ENCODE data around the gene SLC24A2.

Gene SLC24A2

DNA sequence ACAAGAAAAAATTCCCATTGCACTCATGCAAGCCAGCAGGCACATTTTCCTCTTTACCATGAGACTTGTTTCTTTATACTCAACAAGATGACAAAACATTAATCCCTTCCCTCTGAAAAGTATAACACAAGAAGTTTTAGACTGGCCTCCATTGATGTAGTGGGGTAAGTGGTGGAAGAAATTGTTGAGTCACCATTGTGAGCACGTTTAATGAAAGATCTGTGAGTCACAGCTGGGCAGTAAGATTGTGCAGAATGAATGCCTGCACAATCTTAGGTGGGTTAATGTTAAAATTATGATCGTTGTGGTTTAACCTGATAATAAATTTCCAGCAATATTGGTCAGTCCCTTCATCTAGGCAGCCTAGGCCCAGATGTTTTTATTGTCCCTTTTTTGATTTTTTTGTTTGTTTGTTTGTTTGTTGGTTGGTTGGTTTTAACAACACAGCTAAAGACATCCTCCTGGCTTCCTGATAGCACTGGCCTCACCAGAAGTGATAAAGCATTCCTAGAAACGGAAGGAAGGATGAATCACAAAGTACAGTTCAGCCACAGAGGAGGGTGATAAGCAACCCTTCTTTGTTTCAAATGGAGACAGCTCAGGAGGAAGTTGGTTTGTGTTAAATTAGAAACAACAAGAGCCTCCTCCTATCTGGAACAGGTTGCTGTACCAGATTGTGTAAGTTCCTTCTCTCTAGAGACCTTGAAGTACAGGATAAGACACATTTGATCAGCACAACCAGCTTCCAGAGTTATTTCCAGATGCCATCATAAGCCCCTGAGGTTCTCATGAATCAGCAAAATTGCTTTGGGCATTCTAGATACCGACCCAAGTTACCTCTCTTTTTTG is 40.3 kb downstream of the SLC24A2 start:
- H3K36me3 ChIP-seq (ENCODE audit: control insufficient read depth, insufficient read depth, low read length) = no peaks in the 10 kb centered on the region
- no peak overlapping the region for H3K9ac ChIP-seq (ENCODE audit: low read length)
- H3K4me1 ChIP-seq (ENCODE audit: control insufficient read depth, insufficient read depth, low read length) = no peaks in the 10 kb centered on the region
- H3K9me3 ChIP-seq (ENCODE audit: control insufficient read depth, low read length) = no peaks in the 10 kb centered on the region
- no peak overlapping the region for H3K4me3 ChIP-seq (ENCODE audit: low read length)
- no peaks in the 10 kb centered on the region for H3K27me3 ChIP-seq (ENCODE audit: control insufficient read depth, insufficient read depth, low read length)

DNA sequence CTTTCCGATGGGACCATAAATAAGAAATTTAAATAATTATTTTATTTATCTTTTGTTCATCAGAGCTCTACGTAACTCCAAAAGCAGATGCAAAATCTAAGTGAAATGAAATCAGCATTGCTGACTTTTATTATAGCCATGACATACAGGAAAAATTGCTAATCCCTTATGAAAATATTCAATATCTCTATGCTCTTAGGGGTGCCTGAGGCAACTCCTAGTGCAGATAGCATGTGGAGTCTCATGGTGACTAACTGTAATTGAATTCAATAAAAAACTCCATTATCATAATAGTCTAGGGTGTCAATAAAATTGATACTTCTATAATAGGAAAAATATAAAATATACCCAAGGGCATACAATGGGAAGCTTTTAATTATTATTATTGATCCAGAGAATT is 42.6 kb downstream of the SLC24A2 start:
- H3K4me1 ChIP-seq (ENCODE audit: control insufficient read depth, insufficient read depth, low read length) = no peaks in the 10 kb centered on the region

GRCh38 chr9:19741178-19741577 is 47.7 kb downstream of the SLC24A2 start:
- Histone ChIP-seq H3K36me3 (ENCODE audit: control insufficient read depth, insufficient read depth, low read length) (no peaks in the 10 kb centered on the region), H3K9me3 (ENCODE audit: control insufficient read depth, low read length) (no peaks in the 10 kb centered on the region), H3K4me1 (ENCODE audit: control insufficient read depth, insufficient read depth, low read length) (no peaks in the 10 kb centered on the region), H3K4me3 (ENCODE audit: low read length) (no peak overlapping the region), H3K27me3 (ENCODE audit: control insufficient read depth, insufficient read depth, low read length) (no peaks in the 10 kb centered on the region), H3K9ac (ENCODE audit: low read length) (no peak overlapping the region)

More for the DNA sequence above, 42.6 kb downstream of the SLC24A2 start:
- H3K27me3 ChIP-seq (ENCODE audit: control insufficient read depth, insufficient read depth, low read length) = no peaks in the 10 kb centered on the region
- no peaks in the 10 kb centered on the region for H3K9me3 ChIP-seq (ENCODE audit: control insufficient read depth, low read length)
- H3K36me3 ChIP-seq (ENCODE audit: control insufficient read depth, insufficient read depth, low read length) = no peaks in the 10 kb centered on the region
- no peak overlapping the region for H3K4me3 ChIP-seq (ENCODE audit: low read length)
- H3K9ac ChIP-seq (ENCODE audit: low read length) = no peak overlapping the region
